CD4-positive, alpha-beta T cell treated with Interleukin-6 at 100 ng/mL for 8 hours (primary cell): Measurements from ENCODE around the gene TMEM108.

Experiments
- DNase-seq: peaks from one replicate; pipeline ENCODE4 v3.0.0-alpha.2; 2020; ENCODE audit warnings: mixed read lengths, low spot score

TMEM108 gene

GRCh38 chr3:133119176-133119575 lies 81.0 kb downstream of the TMEM108 start:
- no peak for DNase-seq

GRCh38 chr3:133121450-133121849 lies 83.3 kb downstream of the TMEM108 start:
- no peak for DNase-seq

DNA sequence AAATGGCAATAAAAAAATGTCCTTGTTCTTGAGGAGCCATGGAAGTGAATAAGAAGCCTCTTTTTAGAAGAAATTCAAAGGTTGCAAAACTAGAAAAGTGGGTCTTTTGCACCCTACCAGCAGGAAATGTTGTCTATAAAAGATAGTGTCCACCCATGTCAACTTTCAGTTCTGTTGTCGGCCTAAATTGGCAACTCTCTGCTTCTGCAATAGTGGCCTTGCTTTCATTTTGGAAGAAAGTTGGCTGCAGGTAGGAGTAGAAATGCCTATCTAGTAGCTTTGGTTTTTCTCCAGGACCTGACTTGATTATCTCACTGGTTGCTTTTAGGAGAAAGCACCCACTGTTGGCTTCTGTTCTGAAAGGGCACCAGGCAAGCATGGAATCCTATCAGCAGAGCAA lies 85.4 kb downstream of the TMEM108 start:
- no peak for DNase-seq

GRCh38 chr3:133124511-133124910 lies 86.3 kb downstream of the TMEM108 start:
- no peak for DNase-seq

DNA sequence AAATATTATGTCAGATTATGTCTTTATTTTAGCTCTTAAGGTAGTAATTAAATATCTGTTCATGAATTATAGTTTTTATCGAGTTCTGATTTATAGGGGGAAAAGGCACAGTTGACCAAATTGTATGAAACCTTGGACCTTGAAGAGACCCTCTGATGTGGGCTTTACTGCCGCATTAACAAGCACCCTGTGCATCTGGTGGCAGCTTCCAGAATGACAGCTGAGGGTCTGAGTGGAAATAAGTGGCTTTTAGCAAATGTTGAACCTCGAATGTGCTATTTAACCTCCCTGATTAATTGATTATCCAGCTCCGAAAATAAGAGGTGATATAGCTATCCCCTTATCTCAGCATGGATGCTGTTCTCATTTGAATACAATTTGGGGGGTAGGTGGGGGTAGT lies 87.0 kb downstream of the TMEM108 start:
- DNase-seq: no peak

DNA sequence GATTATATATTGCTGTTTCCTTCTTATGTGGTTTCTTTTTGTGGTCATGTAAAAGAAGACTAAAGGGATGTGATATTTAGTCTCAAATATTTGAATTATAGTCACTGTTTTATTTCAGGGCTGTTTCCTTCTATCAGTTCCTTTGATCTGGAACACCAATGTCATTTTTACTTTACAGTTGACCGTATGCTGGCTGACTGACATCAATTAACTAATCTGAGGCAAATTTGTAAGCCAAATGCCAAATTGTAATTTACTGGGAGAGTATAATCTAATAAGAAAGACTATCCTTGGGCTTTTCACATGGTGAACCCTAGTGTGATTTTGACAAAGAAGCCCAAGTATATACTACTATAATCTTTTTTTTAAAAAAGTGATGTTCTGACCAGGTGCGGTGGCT lies 87.6 kb downstream of the TMEM108 start:
- no peak for DNase-seq

- DNase-seq: no peak
These were observed 89.2 kb downstream of the TMEM108 start for GRCh38 chr3:133127381-133127780.

- no peak for DNase-seq
These were observed 92.0 kb downstream of the TMEM108 start for GRCh38 chr3:133130168-133130567.

DNA sequence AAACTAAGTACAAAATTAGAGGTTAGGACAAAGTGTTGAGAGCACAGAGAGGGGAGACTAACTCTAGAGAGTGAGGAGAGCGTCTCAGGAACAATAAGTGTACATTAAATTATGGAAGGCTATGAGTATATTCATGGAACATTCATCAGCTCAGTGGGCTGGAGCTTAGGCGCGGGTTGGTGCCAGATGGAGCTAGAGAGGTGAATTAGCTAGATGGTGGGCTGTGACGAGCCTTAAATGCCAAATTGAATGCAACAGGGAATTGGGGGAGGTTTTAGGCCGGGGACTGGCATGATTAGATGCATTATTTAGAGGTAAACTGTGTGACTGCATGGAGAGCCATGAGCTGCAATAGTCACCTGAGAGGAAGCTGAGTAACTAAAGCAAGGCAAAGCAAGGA lies 97.1 kb downstream of the TMEM108 start:
- no peak for DNase-seq

- no peak for DNase-seq
These were observed 98.2 kb downstream of the TMEM108 start for GRCh38 chr3:133136114-133137041.

DNA sequence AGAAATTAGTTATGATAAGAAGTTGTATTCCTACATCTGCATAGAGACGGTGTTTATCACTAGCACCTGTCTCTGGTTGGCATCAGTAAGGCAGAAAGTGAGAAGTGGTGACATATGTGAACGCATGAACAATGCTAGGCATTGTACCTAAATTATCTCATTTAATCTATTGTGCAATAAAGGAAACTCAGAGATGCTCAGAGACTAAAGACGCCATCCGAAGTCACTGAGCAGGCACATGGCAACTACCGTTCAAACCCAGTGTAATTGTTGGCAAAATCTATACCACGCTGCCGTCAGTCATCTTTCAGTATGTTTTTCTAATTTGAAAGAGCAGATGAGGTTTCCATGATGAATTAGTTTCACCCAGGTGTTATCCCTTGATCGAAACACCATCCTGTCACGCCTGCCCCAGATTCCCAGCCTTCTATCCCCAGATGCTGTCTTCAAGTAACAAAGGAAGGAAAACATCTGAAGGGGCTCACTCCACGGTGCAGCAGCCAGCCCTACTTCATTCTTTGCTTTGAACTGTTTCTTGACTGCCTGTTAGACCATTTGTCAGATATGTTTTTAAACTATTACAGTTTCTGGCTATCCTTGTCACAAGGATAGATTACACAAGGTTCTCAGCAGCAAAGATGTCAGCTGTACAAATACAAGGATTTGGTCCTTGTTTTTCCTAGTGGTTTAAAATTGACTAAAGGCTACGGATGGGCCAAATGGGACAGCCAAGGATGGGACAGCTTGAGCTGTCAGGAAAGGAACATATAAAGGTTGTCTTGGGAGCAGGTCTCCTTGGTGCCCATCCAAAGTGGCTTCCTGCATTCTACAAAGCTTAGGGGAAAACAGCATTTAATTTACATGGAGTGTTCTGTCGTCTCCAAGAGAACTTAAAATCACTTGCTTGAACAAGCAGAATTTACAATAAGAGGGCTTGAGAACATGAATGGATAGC lies 99.1 kb downstream of the TMEM108 start:
- no peak for DNase-seq

GRCh38 chr3:133138017-133138416 lies 99.8 kb downstream of the TMEM108 start:
- DNase-seq: no peak

DNA sequence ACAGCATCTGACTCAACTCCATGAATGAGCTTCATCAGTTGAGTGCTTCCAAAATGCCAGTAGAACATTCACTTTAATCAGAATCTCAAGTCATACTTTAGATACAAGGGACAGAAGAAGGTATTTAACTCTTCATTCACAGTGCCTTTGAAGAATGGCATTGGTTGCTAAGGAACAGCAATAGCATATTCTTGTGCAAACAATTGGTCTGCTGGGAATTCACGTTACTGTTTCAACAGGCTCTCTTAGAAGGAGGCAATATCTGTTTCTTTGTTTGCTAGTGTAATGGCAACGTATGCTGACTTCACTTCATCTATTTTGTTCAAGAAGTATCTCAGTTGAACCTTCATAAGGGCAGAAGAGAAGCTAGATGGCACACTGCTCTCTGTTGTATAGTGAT lies 113.9 kb downstream of the TMEM108 start:
- no peak for DNase-seq

GRCh38 chr3:133152681-133153220 lies 114.6 kb downstream of the TMEM108 start:
- DNase-seq: no peak

DNA sequence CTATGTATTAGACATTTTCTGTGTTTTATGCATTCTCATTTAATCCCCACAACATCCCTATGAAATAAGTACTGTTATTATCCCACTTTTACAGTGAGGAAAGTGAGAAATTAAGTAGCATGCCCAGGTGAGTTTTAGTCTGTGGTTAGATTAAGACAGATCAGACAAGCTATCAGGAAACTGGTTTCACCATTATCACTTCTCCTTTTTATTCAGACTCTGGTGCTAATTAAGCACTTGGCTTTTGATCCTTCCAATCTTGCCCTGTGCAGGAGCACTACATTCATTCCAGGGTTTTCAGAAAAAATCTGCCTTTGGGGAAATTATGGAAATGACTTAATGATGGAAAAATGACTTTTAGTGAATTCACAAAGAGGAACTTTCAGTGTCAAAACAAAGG lies 115.2 kb downstream of the TMEM108 start:
- no peak for DNase-seq

DNA sequence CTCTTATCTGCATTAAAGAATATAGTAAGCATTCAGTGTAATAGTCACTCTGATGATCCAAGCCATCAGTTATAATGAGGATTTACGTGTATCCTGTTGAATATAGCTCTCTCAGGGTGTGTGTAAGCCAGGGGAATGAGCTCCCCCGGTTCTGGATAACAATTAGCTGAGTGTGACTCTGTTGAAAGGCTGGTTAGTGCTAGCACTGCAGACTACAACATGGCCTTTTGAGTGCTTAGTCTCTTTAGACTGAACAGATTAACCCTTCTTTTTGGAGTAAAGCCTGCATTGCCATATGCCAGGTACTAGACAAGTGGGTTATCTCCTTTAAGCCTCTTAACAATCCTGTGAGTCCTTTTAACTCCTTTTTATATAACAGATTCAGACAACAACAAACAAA lies 119.5 kb downstream of the TMEM108 start:
- no peak for DNase-seq

GRCh38 chr3:133158686-133159085 lies 120.5 kb downstream of the TMEM108 start:
- DNase-seq: no peak

DNA sequence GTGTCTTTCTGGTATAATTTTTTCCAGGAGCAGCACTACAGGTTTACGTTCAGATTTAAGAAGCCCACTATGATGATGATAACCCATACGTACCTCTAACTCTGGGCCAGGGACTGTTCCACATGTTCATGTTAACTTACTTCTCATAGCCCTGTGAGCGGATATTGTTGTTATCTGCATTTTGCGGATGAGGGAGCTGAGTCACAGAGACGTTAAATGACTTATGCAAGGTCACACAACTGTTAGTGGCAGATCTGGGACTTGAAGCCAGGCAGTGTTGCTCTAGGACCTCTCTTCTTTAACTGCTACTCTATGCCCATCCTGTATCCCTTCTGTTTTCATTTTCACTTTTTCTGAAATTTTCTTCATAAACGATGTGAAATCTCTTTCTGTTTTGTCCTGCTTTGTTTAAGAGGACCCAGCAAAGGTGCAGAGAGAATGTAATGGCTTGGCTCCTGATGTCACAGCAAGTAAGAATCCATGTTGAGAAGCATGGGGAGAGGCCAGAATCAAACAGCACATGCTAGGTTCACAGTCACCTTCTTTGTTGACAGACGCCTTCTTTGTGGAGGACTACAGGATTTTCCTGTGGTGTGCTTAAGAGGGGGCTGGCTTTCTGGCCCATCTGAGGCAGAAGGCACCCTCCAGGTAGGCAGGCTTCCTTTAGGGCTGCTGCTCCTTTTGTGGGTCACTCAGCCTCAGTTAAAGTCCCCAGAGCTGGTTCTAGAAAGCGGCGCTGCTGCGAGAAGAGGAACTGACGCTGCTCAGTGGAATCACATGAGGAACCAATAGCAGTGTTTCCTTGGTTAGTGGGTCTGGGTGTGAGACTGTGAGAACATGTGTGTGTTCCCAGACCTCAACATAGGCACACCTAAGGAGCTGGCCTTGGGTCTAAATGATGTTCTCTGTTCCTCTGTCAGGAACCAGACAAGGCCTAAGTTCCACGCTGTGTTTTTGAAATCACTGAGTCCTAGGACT lies 121.6 kb downstream of the TMEM108 start:
- DNase-seq: no peak

- DNase-seq: no peak
These were observed 123.5 kb downstream of the TMEM108 start for GRCh38 chr3:133161656-133162055.

- DNase-seq: no peak
These were observed 124.1 kb downstream of the TMEM108 start for GRCh38 chr3:133162265-133162664.

DNA sequence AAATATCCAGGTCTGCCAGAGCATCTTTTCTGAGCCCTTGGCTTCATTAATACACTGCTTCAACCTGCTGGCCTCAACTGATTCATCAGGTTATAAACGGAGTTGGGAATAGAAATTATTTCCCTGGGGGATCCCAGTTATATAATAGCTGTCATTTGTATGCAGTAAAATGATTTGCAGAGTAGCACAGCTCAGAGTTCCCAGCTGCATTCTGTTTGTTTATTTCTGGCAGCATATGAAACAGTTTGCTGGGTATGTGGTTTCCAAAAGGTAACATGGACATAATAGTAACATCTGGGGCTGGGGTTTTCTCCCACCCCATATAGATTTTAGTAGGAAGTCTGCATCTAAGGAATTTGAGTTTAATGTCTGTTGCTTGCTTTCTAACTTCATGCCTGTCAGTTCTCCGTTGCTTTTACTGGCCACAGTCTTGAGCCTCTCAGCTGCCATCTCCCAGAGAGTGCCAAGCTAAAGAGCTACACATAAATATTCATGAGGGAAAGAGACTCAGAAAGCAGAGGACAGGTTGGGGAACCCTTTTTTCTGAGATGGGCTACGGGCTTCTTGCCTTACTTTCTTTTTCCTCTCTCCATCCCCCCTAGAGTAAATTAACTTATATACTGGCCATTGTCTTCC lies 124.6 kb downstream of the TMEM108 start:
- no peak for DNase-seq
